MM.1S (cell line): ENCODE results near the gene MBP.

Experiments used
- DNase-seq: peaks from one replicate; pipeline ENCODE4 v3.0.0-alpha.2; 2015
- H2AFZ ChIP-seq: fragments of 300-600 bp; sonication (generic); 2 replicates; pipeline ENCODE4 v1.6.0; 2016; ENCODE audit warnings: antibody characterized with exemption, low read length
- H3F3A ChIP-seq: fragments of 300-600 bp; sonication (generic); 2 replicates; pipeline ENCODE4 v1.6.1; 2016; ENCODE audit warnings: mild to moderate bottlenecking, antibody characterized with exemption, low read length, moderate library complexity, mixed read lengths; ENCODE audit not compliant: insufficient read depth
- H3K27ac ChIP-seq: fragments of 300-600 bp; sonication (generic); 2 replicates; pipeline ENCODE4 v1.5.1; 2016; ENCODE audit warnings: mild to moderate bottlenecking, low read length
- H3K27me3 ChIP-seq: fragments of 300-600 bp; sonication (generic); replicated peaks from 2 replicates; pipeline ENCODE4 v1.6.0; 2016; ENCODE audit warnings: low read length; ENCODE audit not compliant: insufficient read depth
- H3K36me3 ChIP-seq: fragments of 300-600 bp; sonication (generic); replicated peaks from 2 replicates; pipeline ENCODE4 v1.6.1; 2016; ENCODE audit warnings: mild to moderate bottlenecking, low read length, mixed read lengths; ENCODE audit not compliant: insufficient read depth
- H3K4me1 ChIP-seq: fragments of 300-600 bp; sonication (generic); 2 replicates; pipeline ENCODE4 v1.6.1; 2016; ENCODE audit warnings: low read length, mixed read lengths
- H3K4me2 ChIP-seq: fragments of 300-600 bp; sonication (generic); 2 replicates; pipeline ENCODE4 v1.6.0; 2016; ENCODE audit warnings: low read depth, low read length
- H3K4me3 ChIP-seq: fragments of 300-600 bp; sonication (generic); 2 replicates; pipeline ENCODE4 v1.5.1; 2016; ENCODE audit warnings: low read length, mixed read lengths
- H3K79me2 ChIP-seq: fragments of 300-600 bp; sonication (generic); 2 replicates; pipeline ENCODE4 v1.6.1; 2016; ENCODE audit warnings: mixed run types, low read length, mixed read lengths
- H3K9ac ChIP-seq: fragments of 300-600 bp; sonication (generic); 2 replicates; pipeline ENCODE4 v1.6.1; 2016; ENCODE audit warnings: low read length, mixed read lengths
- H3K9me2 ChIP-seq: fragments of 300-600 bp; sonication (generic); replicated peaks from 2 replicates; pipeline ENCODE4 v1.6.1; 2016; ENCODE audit warnings: mild to moderate bottlenecking, low read length, mixed read lengths; ENCODE audit not compliant: insufficient read depth
- H3K9me3 ChIP-seq: fragments of 300-600 bp; sonication (generic); replicated peaks from 2 replicates; pipeline ENCODE4 v1.6.1; 2016; ENCODE audit warnings: mild to moderate bottlenecking, low read length, mixed read lengths; ENCODE audit not compliant: insufficient read depth
- H4K20me1 ChIP-seq: fragments of 300-600 bp; sonication (generic); 2 replicates; pipeline ENCODE4 v1.6.1; 2016; ENCODE audit warnings: mild to moderate bottlenecking, low read length, moderate library complexity, mixed read lengths; ENCODE audit not compliant: insufficient read depth
- CTCF ChIP-seq: fragments of 300-600 bp; sonication (generic); IDR thresholded peaks from 2 replicates; pipeline ENCODE4 v1.5.1; 2016; ENCODE audit warnings: antibody characterized with exemption, low read length, mixed read lengths
- EZH2 ChIP-seq: fragments of 300-600 bp; sonication (generic); optimal IDR thresholded peaks from 2 replicates; pipeline ENCODE3; 2017; ENCODE audit warnings: low read depth, mild to moderate bottlenecking, antibody characterized with exemption, low read length, mixed read lengths
- EZH2phosphoT487 ChIP-seq: fragments of 300-600 bp; sonication (generic); IDR thresholded peaks from 2 replicates; pipeline ENCODE4 v1.6.1; 2018; ENCODE audit warnings: antibody characterized with exemption, low read length

Gene MBP

GRCh38 chr18:77087393-77088141 is 45.0 kb downstream of the MBP start:
- Histone ChIP-seq H3K79me2 (no peaks in the 10 kb centered on the region), H4K20me1 (no peaks in the 10 kb centered on the region), H3K4me1 (no peaks in the 10 kb centered on the region), H3K4me3 (no peak overlapping the region), H3K36me3 (no peaks in the 10 kb centered on the region), H3F3A (no peaks in the 10 kb centered on the region), H3K9ac (no peak overlapping the region), H3K27ac (no peak overlapping the region), H3K9me2 (no peaks in the 10 kb centered on the region), H3K4me2 (no peak overlapping the region), H3K9me3 (no peaks in the 10 kb centered on the region), H3K27me3 (no peaks in the 10 kb centered on the region), H2AFZ (no peak overlapping the region)
- TF ChIP-seq EZH2phosphoT487 (no peak), CTCF (no peak), EZH2 (no peak)
- DNase-seq, result no peak

GRCh38 chr18:77086656-77087392 is 45.8 kb downstream of the MBP start:
- Histone ChIP-seq H3K9ac (no peak overlapping the region), H3K4me1 (no peaks in the 10 kb centered on the region), H3F3A (no peaks in the 10 kb centered on the region), H4K20me1 (no peaks in the 10 kb centered on the region), H3K27me3 (no peaks in the 10 kb centered on the region), H3K79me2 (no peaks in the 10 kb centered on the region), H3K36me3 (no peaks in the 10 kb centered on the region), H2AFZ (no peak overlapping the region), H3K4me3 (no peak overlapping the region), H3K4me2 (no peak overlapping the region), H3K27ac (no peak overlapping the region), H3K9me3 (no peaks in the 10 kb centered on the region), H3K9me2 (no peaks in the 10 kb centered on the region)
- DNase-seq, result no peak
- TF ChIP-seq CTCF (no peak), EZH2 (no peak), EZH2phosphoT487 (no peak)

GRCh38 chr18:77086034-77086433 is 46.5 kb downstream of the MBP start:
- no peak overlapping the region for H3K4me3 ChIP-seq
- no peaks in the 10 kb centered on the region for H3K36me3 ChIP-seq
- no peaks in the 10 kb centered on the region for H3K9me3 ChIP-seq
- H2AFZ ChIP-seq, result no peak overlapping the region
- H3K9ac ChIP-seq, result no peak overlapping the region
- no peak overlapping the region for H3K4me2 ChIP-seq
- no peaks in the 10 kb centered on the region for H4K20me1 ChIP-seq
- TF ChIP-seq CTCF (no peak), EZH2 (no peak), EZH2phosphoT487 (no peak)
- no peaks in the 10 kb centered on the region for H3K9me2 ChIP-seq
- H3K79me2 ChIP-seq, result no peaks in the 10 kb centered on the region
- 0 out of 2 replicates have a peak, but pooled peaks cover 4% of the 10 kb centered on the region for H3K4me1 ChIP-seq
- H3F3A ChIP-seq, result peaks cover 4% of the 10 kb centered on the region; the same call in 1 of the 2 replicates
- H3K27me3 ChIP-seq, result no peaks in the 10 kb centered on the region
- no peak for DNase-seq
- no peak overlapping the region for H3K27ac ChIP-seq
